ENCODE data around the gene SCUBE2.

Gene SCUBE2

GRCh38 chr11:9137293-9138132, 46.1 kb upstream of the SCUBE2 start:
- peak; percentile 98 for TF ChIP-seq CTCF (IDR thresholded peaks at IDR 0.05; ENCODE audit: low read depth, low read length)
- in situ Hi-C loops (cut with HindIII; ENCODE audit: low sequenced_read_pairs) = no loop called here
- H3K4me3 ChIP-seq (ENCODE audit: low read depth, low read length) = no peak overlapping the region
- peak; percentile 78 for DNase-seq (ENCODE audit: low read depth, low spot score)

- in situ Hi-C loops (cut with HindIII; ENCODE audit: low sequenced_read_pairs) = no loop called here
- no peak overlapping the region for H3K4me3 ChIP-seq (ENCODE audit: low read depth, low read length)
Measured at GRCh38 chr11:9136741-9137140, 45.3 kb upstream of the SCUBE2 start.

GRCh38 chr11:9133956-9134355, 42.6 kb upstream of the SCUBE2 start:
- DNase-seq (ENCODE audit: low read depth, low spot score) = no peak
- no peak overlapping the region for H3K4me3 ChIP-seq (ENCODE audit: low read depth, low read length)
- TF ChIP-seq CTCF (IDR thresholded peaks at IDR 0.05; ENCODE audit: low read depth, low read length) = no peak
- in situ Hi-C loops (cut with HindIII; ENCODE audit: low sequenced_read_pairs) = no loop called here

More at GRCh38 chr11:9136741-9137140, 45.3 kb upstream of the SCUBE2 start:
- TF ChIP-seq CTCF (IDR thresholded peaks at IDR 0.05; ENCODE audit: low read depth, low read length) = no peak
- no peak for DNase-seq (ENCODE audit: low read depth, low spot score)

GRCh38 chr11:9132203-9132878, 40.9 kb upstream of the SCUBE2 start:
- in situ Hi-C loops (cut with HindIII; ENCODE audit: low sequenced_read_pairs) = no loop called here
- TF ChIP-seq CTCF (IDR thresholded peaks at IDR 0.05; ENCODE audit: low read depth, low read length) = no peak
- DNase-seq (ENCODE audit: low read depth, low spot score) = no peak
- no peak overlapping the region for H3K4me3 ChIP-seq (ENCODE audit: low read depth, low read length)

GRCh38 chr11:9130297-9130696, 38.9 kb upstream of the SCUBE2 start:
- TF ChIP-seq CTCF (IDR thresholded peaks at IDR 0.05; ENCODE audit: low read depth, low read length) = no peak
- H3K4me3 ChIP-seq (ENCODE audit: low read depth, low read length) = no peak overlapping the region
- DNase-seq (ENCODE audit: low read depth, low spot score) = no peak
- in situ Hi-C loops (cut with HindIII; ENCODE audit: low sequenced_read_pairs) = no loop called here

GRCh38 chr11:9126636-9127035, 35.2 kb upstream of the SCUBE2 start:
- no peak for TF ChIP-seq CTCF (IDR thresholded peaks at IDR 0.05; ENCODE audit: low read depth, low read length)
- in situ Hi-C loops (cut with HindIII; ENCODE audit: low sequenced_read_pairs) = no loop called here
- no peak for DNase-seq (ENCODE audit: low read depth, low spot score)

More at GRCh38 chr11:9126636-9127035, 35.2 kb upstream of the SCUBE2 start:
- no peak overlapping the region for H3K4me3 ChIP-seq (ENCODE audit: low read depth, low read length)

Data from astrocyte of the spinal cord (primary cell).